Measurements from ENCODE around the gene TUNAR. TPM values are rescaled to one million over a fixed set of nuclear protein-coding genes. Genes with fewer than 3 reads are reported as not detected.

The TUNAR gene
- total RNA-seq, 2 donors from 2014 or later, result 0.07 to 0.11 TPM

DNA sequence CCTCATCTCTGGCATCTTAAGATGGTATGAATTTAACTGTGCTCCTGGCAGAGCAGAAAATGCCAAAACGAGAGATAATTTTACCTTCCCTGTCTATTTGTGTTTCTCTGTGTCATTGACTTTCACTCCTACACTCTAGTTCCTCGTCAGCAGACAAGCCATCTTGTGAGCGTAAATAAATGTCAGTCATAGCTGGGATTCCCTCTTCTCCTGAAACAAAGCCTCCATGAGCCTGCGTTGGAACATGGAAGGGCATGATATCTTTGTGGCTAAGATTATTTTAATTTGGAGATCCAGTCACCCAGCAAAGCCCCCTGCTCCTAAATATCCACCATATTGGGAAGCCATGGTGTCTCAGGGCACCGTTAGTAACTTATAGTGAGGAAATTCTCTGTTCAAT lies 37.8 kb upstream of the TUNAR start:
- Histone ChIP-seq H3K27me3 (no peaks in the 10 kb centered on the region), H3K4me1 (no peaks in the 10 kb centered on the region), H3K9me3 (no peaks in the 10 kb centered on the region), H3K9ac (ENCODE audit: low read depth in 2 of 2, low read length in 2 of 2) (no peak overlapping the region), H3K4me3 (no peak overlapping the region), H3K27ac (no peak overlapping the region), H3K36me3 (no peaks in the 10 kb centered on the region)
- no peak for DNase-seq
- TF ChIP-seq, protein P1, sequence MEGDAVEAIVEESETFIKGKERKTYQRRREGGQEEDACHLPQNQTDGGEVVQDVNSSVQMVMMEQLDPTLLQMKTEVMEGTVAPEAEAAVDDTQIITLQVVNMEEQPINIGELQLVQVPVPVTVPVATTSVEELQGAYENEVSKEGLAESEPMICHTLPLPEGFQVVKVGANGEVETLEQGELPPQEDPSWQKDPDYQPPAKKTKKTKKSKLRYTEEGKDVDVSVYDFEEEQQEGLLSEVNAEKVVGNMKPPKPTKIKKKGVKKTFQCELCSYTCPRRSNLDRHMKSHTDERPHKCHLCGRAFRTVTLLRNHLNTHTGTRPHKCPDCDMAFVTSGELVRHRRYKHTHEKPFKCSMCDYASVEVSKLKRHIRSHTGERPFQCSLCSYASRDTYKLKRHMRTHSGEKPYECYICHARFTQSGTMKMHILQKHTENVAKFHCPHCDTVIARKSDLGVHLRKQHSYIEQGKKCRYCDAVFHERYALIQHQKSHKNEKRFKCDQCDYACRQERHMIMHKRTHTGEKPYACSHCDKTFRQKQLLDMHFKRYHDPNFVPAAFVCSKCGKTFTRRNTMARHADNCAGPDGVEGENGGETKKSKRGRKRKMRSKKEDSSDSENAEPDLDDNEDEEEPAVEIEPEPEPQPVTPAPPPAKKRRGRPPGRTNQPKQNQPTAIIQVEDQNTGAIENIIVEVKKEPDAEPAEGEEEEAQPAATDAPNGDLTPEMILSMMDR (IDR thresholded peaks at IDR 0.05), result no peak
- intact Hi-C loops (cut with DNase I), result no loop called here

DNA sequence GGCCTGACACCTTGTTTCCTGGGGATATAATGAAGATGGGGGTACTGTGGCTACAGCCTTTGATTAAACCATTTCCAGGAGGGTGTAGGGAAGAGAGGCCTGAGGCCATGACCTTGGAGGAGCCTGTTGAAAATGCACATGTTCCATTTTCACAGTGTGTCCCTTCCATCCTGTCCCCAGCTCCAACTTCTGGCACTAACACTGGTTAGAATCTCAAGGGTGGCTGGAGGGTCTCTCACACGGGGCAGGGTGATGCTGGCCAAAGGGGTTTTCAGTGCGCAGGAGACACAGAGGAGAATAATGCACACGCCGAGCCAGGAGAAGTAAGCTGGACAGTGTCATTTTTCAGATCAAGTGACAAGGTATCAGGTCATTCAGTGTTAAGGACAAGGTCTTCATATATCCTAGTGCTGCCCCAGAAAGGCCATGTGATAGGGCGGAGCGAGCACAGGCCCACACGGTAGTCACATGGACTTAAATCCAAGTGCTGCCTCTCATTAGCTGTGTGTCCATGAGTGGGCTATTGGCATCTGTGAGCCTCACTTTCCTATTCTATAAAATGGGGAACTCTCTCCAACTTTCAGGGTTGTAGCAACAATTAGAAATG lies 36.4 kb upstream of the TUNAR start:
- no peaks in the 10 kb centered on the region for H3K4me1 ChIP-seq
- H3K27me3 ChIP-seq, result no peaks in the 10 kb centered on the region
- H3K9me3 ChIP-seq, result no peaks in the 10 kb centered on the region
- no peaks in the 10 kb centered on the region for H3K36me3 ChIP-seq
- DNase-seq, result no peak
- H3K9ac ChIP-seq (ENCODE audit: low read depth in 2 of 2, low read length in 2 of 2), result no peak overlapping the region
- TF ChIP-seq, protein P1 (IDR thresholded peaks at IDR 0.05), result no peak
- intact Hi-C loops (cut with DNase I), result no loop called here
- no peak overlapping the region for H3K27ac ChIP-seq
- H3K4me3 ChIP-seq, result no peak overlapping the region

DNA sequence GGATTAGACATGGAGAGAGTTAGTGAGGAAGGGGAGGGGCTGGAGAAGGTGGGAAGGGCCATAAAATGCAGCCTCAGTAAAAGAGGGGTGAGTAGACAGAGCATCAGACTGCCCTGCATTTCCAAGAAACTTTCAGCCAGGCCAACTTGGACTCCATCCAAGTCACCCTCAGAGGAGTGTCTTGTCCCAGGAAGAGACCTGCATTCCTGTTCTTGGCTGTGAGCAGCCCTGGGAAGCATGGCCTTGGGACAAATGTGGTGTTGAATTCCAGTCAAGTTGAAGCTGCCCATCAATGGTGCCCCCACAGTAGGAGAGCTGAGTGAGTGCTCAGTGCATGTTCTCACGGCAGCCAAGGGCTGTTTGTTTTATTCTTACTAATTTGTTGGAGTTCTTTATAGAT lies 35.0 kb upstream of the TUNAR start:
- intact Hi-C loops (cut with DNase I), result no loop called here
- H3K9ac ChIP-seq (ENCODE audit: low read depth in 2 of 2, low read length in 2 of 2), result no peak overlapping the region
- no peaks in the 10 kb centered on the region for H3K9me3 ChIP-seq
- H3K27ac ChIP-seq, result no peak overlapping the region
- H3K4me3 ChIP-seq, result no peak overlapping the region
- no peak for DNase-seq
- H3K36me3 ChIP-seq, result no peaks in the 10 kb centered on the region
- no peaks in the 10 kb centered on the region for H3K27me3 ChIP-seq
- no peaks in the 10 kb centered on the region for H3K4me1 ChIP-seq
- TF ChIP-seq, protein P1 (IDR thresholded peaks at IDR 0.05), result no peak

DNA sequence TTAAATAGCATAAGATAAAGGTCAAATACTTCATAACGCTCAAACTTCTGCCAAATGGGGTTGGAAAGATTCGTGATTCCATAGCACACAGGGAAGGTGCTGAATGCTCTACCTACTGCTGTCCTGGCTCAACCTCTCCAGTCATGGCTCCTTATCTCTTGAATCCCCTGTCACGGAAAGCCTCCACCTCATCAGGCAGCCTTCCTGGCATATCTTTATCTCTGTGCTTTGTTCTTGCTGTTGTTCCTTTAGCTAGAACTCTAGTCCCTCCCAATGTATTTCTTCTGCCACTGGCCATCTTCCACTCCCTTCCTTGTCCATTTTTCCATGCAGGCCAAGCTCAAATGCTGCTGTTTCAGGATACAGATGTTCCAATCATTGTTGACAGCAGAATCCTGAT lies 26.9 kb upstream of the TUNAR start:
- intact Hi-C loops (cut with DNase I), result no loop called here
- Histone ChIP-seq H3K27ac (no peak overlapping the region), H3K27me3 (no peaks in the 10 kb centered on the region), H3K4me3 (no peak overlapping the region), H3K36me3 (no peaks in the 10 kb centered on the region), H3K4me1 (no peaks in the 10 kb centered on the region), H3K9me3 (no peaks in the 10 kb centered on the region), H3K9ac (ENCODE audit: low read depth in 2 of 2, low read length in 2 of 2) (no peak overlapping the region)
- DNase-seq, result no peak
- TF ChIP-seq, protein P1 (IDR thresholded peaks at IDR 0.05), result no peak

DNA sequence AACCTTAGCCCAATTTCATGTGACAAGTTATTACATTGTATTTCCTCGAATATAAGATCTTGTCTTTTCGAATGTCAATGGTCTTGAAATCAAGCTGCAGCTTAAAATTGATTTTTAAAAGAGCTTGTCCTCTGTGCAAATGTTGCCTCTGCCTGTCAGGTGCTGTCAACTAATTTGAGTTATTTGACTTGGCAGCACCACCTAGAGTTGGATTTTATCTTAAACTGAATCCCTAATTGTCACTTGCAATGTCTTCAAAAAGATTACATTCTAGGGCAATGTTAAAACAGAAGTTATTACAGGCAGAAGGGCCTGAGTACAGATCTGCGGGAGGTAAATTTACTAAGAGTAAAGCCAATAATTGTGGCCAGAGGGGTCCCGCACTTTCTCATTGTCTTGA lies 26.2 kb upstream of the TUNAR start:
- intact Hi-C loops (cut with DNase I), result no loop called here
- Histone ChIP-seq H3K27ac (no peak overlapping the region), H3K9ac (ENCODE audit: low read depth in 2 of 2, low read length in 2 of 2) (no peak overlapping the region), H3K9me3 (no peaks in the 10 kb centered on the region), H3K4me3 (no peak overlapping the region), H3K27me3 (no peaks in the 10 kb centered on the region), H3K36me3 (no peaks in the 10 kb centered on the region), H3K4me1 (no peaks in the 10 kb centered on the region)
- no peak for DNase-seq
- TF ChIP-seq, protein P1 (IDR thresholded peaks at IDR 0.05), result no peak

All from colonic mucosa (tissue), 4 donors.